GM12878 (cell line): Measurements from ENCODE around the gene TLE2. TPM values are rescaled to one million over a fixed set of nuclear protein-coding genes. Genes with fewer than 3 reads are reported as not detected.

Source experiments
- BRCA1 ChIP-seq: IDR thresholded peaks from 2 replicates; pipeline ENCODE4 v1.6.1; 2011; ENCODE audit warnings: low read depth, low read length, improper control_type of control experiment
- CEBPZ ChIP-seq: fragments of 150-350 bp; IDR thresholded peaks from 2 replicates; pipeline ENCODE4 v1.6.1; 2016; ENCODE audit warnings: low read depth, low read length
- E4F1 ChIP-seq: fragments of 450-650 bp; IDR thresholded peaks from 2 replicates; pipeline ENCODE4 v1.6.1; 2018; ENCODE audit warnings: borderline replicate concordance, mild to moderate bottlenecking; ENCODE audit not compliant: partially characterized antibody
- HDAC6 ChIP-seq: fragments of 200-600 bp; sonication (generic); IDR thresholded peaks from one replicate; pipeline ENCODE4 v1.8.0; 2017; ENCODE audit warnings: antibody characterized with exemption; ENCODE audit not compliant: unreplicated experiment
- IKZF1 ChIP-seq: fragments of 450-650 bp; conservative IDR thresholded peaks from 2 replicates; pipeline ENCODE4 v1.6.1; 2017; ENCODE audit warnings: antibody characterized with exemption, mild to moderate bottlenecking
- IRF3 ChIP-seq: fragments of 450-650 bp; IDR thresholded peaks from 2 replicates; pipeline ENCODE4 v1.6.1; 2014; ENCODE audit warnings: mild to moderate bottlenecking
- IRF5 ChIP-seq: fragments of 450-650 bp; IDR thresholded peaks from 2 replicates; pipeline ENCODE4 v1.6.1; 2017; ENCODE audit warnings: borderline replicate concordance
- NFYB ChIP-seq: IDR thresholded peaks from 2 replicates; pipeline ENCODE4 v1.6.1; 2011; ENCODE audit warnings: low read depth, mild to moderate bottlenecking, low read length, improper control_type of control experiment, moderate library complexity; ENCODE audit not compliant: insufficient read depth
- NR2C2 ChIP-seq: IDR thresholded peaks from 2 replicates; pipeline ENCODE4 v1.6.1; 2011; ENCODE audit warnings: borderline replicate concordance, low read depth; ENCODE audit not compliant: control insufficient read depth, insufficient read length
- RB1 ChIP-seq: fragments of 450-650 bp; formaldehyde crosslinking; IDR thresholded peaks from 2 replicates; pipeline ENCODE4 v1.6.1; 2017; ENCODE audit warnings: mild to moderate bottlenecking, borderline replicate concordance
- WRNIP1 ChIP-seq: IDR thresholded peaks from 2 replicates; pipeline ENCODE4 v1.6.1; 2011; ENCODE audit warnings: low read depth, low read length, improper control_type of control experiment, borderline replicate concordance
- YBX1 ChIP-seq: fragments of 450-650 bp; IDR thresholded peaks from 2 replicates; pipeline ENCODE4 v1.6.1; 2016; ENCODE audit warnings: antibody characterized with exemption
- ZBTB33 ChIP-seq: fragments of 450-650 bp; IDR thresholded peaks from 2 replicates; pipeline ENCODE4 v1.6.1; 2017; ENCODE audit warnings: mild to moderate bottlenecking
- ZNF687 ChIP-seq: fragments of 450-650 bp; IDR thresholded peaks from 2 replicates; pipeline ENCODE4 v1.6.1; 2017; ENCODE audit warnings: mild to moderate bottlenecking, moderate library complexity
- polyA plus RNA-seq, 11 experiments: library from polyadenylated mRNA; depleted of rRNA in 4 of 11; unstranded in 6 of 11; stranded (reverse) in 5 of 11; fragments of >200 nt; fragmentation: Nextera tagmentation in 4 of 11; fragmentation: Illumina TruSeq in 1 of 11; extraction: Ambion mirVana in 4 of 11; extraction: Trizol in 1 of 11; gene quantifications; 1 replicate in 1 of 11; 2 replicates in 10 of 11; pipeline versions ENCODE4 v1.2.1 to v1.2.3, GENCODE V29; 2011 to 2016; ENCODE audit warnings: inconsistent platforms in 2 of 11, missing spikeins in 2 of 11, low read depth in 1 of 11
- total RNA-seq, 4 experiments: library from RNA; depleted of rRNA in 3 of 4; stranded (reverse); fragments of >200 nt in 3 of 4; fragmentation: Illumina TruSeq in 1 of 4; extraction: Trizol in 1 of 4; gene quantifications; 2 replicates each; pipeline versions ENCODE4 v1.2.1 to v1.2.3, GENCODE V29; 2013 to 2021

TLE2 gene
- total and polyA plus RNA-seq, 10 of the 15 experiments (the other 5 are each of a cell fraction or from before 2014, with no cell fraction given), result 0.05 to 0.21 (median 0.11) TPM; not detected in 5

- TF ChIP-seq E4F1 (no peak), NR2C2 (no peak), IRF5 (no peak), IRF3 (peak; percentile 86), WRNIP1 (peak; percentile 98; the same call in 1 of the 2 replicates), HDAC6 (no peak), CEBPZ (no peak), ZNF687 (no peak), RB1 (no peak), BRCA1 (peak; percentile 34; the same call in 1 of the 2 replicates), NFYB (peak; percentile 100), YBX1 (no peak), IKZF1 (no peak), ZBTB33 (no peak)
These were observed 6.5 kb upstream of the TLE2 start (continued) for GRCh38 chr19:3035542-3036118.
